ENCODE measurements around the gene KLHL35. TPM values are rescaled to one million over a fixed set of nuclear protein-coding genes. Genes with fewer than 3 reads are reported as not detected.

KLHL35 gene
- total RNA-seq, 1 donor from 2014 or later = 2.6 TPM

DNA sequence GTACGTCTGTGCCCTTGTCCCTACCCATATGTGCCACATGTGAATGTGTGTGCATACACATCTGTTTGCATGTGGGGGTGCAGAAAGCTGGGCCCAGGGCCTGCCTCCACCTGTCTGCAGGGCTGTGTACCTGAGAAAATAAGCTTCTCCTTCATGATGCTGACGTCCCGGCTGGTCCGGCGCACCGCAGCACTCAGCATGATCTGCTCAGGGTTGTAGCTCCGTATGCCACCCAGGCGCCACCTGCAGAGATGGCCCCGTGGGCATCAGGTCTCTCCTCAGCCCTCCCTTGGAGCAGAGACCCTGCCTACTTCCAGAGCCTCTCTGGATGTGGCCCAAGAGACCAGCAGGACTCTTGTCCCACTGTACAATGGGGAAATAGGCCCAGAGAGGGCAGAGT lies 3.8 kb upstream of the KLHL35 start:
- no peaks in the 10 kb centered on the region for H3K9me3 ChIP-seq
- TF ChIP-seq, protein P1, sequence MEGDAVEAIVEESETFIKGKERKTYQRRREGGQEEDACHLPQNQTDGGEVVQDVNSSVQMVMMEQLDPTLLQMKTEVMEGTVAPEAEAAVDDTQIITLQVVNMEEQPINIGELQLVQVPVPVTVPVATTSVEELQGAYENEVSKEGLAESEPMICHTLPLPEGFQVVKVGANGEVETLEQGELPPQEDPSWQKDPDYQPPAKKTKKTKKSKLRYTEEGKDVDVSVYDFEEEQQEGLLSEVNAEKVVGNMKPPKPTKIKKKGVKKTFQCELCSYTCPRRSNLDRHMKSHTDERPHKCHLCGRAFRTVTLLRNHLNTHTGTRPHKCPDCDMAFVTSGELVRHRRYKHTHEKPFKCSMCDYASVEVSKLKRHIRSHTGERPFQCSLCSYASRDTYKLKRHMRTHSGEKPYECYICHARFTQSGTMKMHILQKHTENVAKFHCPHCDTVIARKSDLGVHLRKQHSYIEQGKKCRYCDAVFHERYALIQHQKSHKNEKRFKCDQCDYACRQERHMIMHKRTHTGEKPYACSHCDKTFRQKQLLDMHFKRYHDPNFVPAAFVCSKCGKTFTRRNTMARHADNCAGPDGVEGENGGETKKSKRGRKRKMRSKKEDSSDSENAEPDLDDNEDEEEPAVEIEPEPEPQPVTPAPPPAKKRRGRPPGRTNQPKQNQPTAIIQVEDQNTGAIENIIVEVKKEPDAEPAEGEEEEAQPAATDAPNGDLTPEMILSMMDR (IDR thresholded peaks at IDR 0.05) = no peak
- no peaks in the 10 kb centered on the region for H3K4me1 ChIP-seq
- peaks cover 6% of the 10 kb centered on the region for H3K27me3 ChIP-seq (ENCODE audit: low read depth)
- H3K36me3 ChIP-seq = peaks cover 3% of the 10 kb centered on the region
- DNase-seq = no peak
- no peak overlapping the region for H3K27ac ChIP-seq
- intact Hi-C loops (cut with DNase I) = no loop called here
- ATAC-seq = no peak
- H3K4me3 ChIP-seq = no peak overlapping the region

DNA sequence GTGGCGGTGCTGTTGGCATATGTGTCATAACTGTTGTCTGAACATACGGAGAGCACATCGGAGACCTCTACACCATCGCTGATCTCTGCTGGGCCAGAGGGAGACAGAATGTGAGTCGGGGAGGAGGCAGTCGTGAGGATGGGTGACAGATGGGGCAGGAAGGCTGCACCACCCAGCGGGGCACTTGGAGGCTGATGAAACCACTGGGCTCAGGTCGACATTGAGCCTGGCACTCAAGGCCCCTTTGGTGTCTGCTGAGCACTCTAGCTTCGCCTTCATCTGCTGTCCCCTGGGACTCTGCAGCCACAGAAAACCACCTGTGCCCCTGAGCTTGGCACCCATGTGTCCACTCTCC lies 2.5 kb upstream of the KLHL35 start:
- H3K4me1 ChIP-seq = peaks cover 4% of the 10 kb centered on the region
- H3K9me3 ChIP-seq = no peaks in the 10 kb centered on the region
- H3K27me3 ChIP-seq (ENCODE audit: low read depth) = peaks cover 18% of the 10 kb centered on the region
- H3K36me3 ChIP-seq = no peaks in the 10 kb centered on the region
- no peak overlapping the region for H3K4me3 ChIP-seq
- TF ChIP-seq, protein P1 (IDR thresholded peaks at IDR 0.05) = no peak
- intact Hi-C loops (cut with DNase I) = no loop called here
- no peak overlapping the region for H3K27ac ChIP-seq
- ATAC-seq (no peak), DNase-seq (no peak)

DNA sequence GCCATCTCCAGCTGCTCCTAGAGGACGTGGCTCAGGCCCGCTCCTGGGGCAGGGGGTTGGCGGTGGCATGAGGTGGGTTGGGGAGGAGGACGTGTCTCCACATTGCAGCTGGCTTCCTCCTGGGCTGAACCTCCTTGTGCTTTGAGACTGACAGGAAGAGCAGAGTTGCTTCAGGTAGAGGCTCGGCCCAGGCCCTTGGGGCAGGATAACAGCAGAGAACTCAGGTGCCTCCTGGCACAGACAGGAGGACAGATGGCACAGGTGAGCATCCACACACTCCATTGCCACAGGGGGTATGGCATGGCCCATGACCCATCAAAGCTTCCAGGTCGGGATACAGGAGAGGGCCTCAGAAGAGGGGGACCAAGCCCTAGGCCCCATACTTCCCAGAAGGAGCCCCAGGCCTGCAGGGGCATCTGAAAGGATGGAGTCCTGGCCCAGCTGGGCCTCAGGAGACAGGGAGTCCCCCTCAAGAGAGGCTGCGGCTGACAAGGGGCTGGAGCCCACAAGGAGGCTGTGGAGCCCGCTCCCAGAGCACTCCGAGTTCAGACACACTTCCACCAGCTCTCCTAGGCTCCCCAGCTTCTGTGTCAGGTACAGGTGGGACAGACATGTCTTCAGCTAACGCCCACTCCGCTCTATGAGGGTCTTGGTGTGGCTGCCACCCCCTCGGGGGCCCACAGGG lies 2.0 kb upstream of the KLHL35 start:
- Histone ChIP-seq H3K9me3 (no peaks in the 10 kb centered on the region), H3K27me3 (ENCODE audit: low read depth) (peaks cover 21% of the 10 kb centered on the region), H3K4me3 (no peak overlapping the region), H3K4me1 (peaks cover 7% of the 10 kb centered on the region), H3K36me3 (no peaks in the 10 kb centered on the region), H3K27ac (no peak overlapping the region)
- DNase-seq (no peak), ATAC-seq (no peak)
- TF ChIP-seq, protein P1 (IDR thresholded peaks at IDR 0.05) = no peak
- intact Hi-C loops (cut with DNase I) = no loop called here

DNA sequence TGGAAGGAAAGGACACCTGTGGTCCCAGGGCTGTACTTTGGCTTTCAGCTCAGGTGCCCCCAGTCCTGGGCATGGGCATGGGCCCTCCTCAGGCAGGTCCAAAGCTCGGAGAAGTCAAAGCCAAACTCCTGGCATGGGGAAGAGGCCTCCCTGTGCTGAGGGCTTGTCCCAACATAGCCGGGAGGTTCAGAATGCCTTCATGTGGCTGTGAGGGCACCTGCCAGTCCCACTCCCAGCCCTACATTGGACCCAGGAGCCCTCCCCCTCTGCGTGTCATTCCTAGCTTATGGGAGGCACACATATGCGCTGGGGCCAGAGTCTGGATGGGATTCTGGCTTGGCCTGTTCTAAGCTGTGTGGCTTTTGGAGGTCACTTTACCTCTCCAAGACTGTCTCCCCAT lies 1.0 kb upstream of the KLHL35 start:
- H3K36me3 ChIP-seq = no peaks in the 10 kb centered on the region
- no peak overlapping the region for H3K4me3 ChIP-seq
- no peak overlapping the region for H3K27ac ChIP-seq
- peaks cover 14% of the 10 kb centered on the region for H3K4me1 ChIP-seq
- H3K9me3 ChIP-seq = no peaks in the 10 kb centered on the region
- peaks cover 24% of the 10 kb centered on the region for H3K27me3 ChIP-seq (ENCODE audit: low read depth)
- ATAC-seq = no peak
- TF ChIP-seq, protein P1 (IDR thresholded peaks at IDR 0.05) = no peak
- intact Hi-C loops (cut with DNase I) = no loop called here
- DNase-seq = no peak

DNA sequence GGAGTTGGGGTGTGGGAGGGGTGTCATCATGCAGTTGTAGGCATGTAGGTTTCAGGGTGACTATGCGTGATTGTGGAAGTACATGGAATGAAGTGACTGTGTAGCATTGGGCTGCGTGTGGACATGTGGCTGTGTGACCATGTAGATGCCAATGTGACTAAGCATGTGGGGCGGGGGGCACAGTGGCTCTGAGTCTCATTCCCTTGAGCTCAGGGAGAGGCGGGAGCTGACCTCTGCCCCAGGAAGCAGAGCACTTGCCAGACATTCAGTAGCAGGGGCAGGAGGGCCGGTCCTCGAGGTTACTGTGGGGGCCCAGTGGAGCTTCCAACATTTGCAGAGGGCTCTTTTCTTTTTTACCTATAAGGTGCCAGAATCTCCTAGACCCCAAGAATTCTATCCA lies 440 bp upstream of the KLHL35 start:
- intact Hi-C loops (cut with DNase I) = no loop called here
- no peak for ATAC-seq
- TF ChIP-seq, protein P1 (IDR thresholded peaks at IDR 0.05) = no peak
- no peaks in the 10 kb centered on the region for H3K36me3 ChIP-seq
- no peak overlapping the region for H3K27ac ChIP-seq
- no peaks in the 10 kb centered on the region for H3K9me3 ChIP-seq
- DNase-seq = no peak
- peaks cover 14% of the 10 kb centered on the region for H3K4me1 ChIP-seq
- no peak overlapping the region for H3K4me3 ChIP-seq
- peaks cover 24% of the 10 kb centered on the region for H3K27me3 ChIP-seq (ENCODE audit: low read depth)

Data from lower lobe of right lung (tissue), 2 donors.